Endodermal cell (in vitro differentiated cells): ENCODE measurements around the gene MTHFD2L. TPM values are rescaled to one million over a fixed set of nuclear protein-coding genes. Genes with fewer than 3 reads are reported as not detected.

Experiments used
- DNase-seq: peaks from one replicate; pipeline ENCODE4 v3.0.0-alpha.2; 2017
- H3K27ac ChIP-seq: 2 replicates; pipeline ENCODE4 v1.5.1; 2013; ENCODE audit warnings: mild to moderate bottlenecking, low read depth, low read length, moderate library complexity
- H3K27me3 ChIP-seq: 2 replicates; pipeline ENCODE4 v1.6.1; 2013; ENCODE audit warnings: mild to moderate bottlenecking, low read length, moderate library complexity; ENCODE audit not compliant: insufficient read depth, control insufficient read depth, poor library complexity, severe bottlenecking
- H3K36me3 ChIP-seq: 2 replicates; pipeline ENCODE4 v1.7.0; 2013; ENCODE audit warnings: mild to moderate bottlenecking, low read length, moderate library complexity; ENCODE audit not compliant: control insufficient read depth, insufficient read depth
- H3K4me1 ChIP-seq: one replicate; pipeline ENCODE4 v1.7.0; 2013; ENCODE audit warnings: low read length; ENCODE audit not compliant: control insufficient read depth, insufficient read depth
- H3K4me3 ChIP-seq: 2 replicates; pipeline ENCODE4 v1.5.1; 2013; ENCODE audit warnings: mild to moderate bottlenecking, low read length, moderate library complexity
- H3K9ac ChIP-seq: 2 replicates; pipeline ENCODE4 v1.6.1; 2013; ENCODE audit warnings: mild to moderate bottlenecking, low read length, moderate library complexity; ENCODE audit not compliant: poor library complexity, severe bottlenecking; ENCODE audit errors: extremely low read depth
- H3K9me3 ChIP-seq: 2 replicates; pipeline ENCODE4 v1.6.1; 2013; ENCODE audit warnings: mild to moderate bottlenecking, low read length, moderate library complexity; ENCODE audit not compliant: control insufficient read depth
- H3K27ac Mint-ChIP-seq: 2 replicates; pipeline ENCODE4 v1.8.0; 2020; ENCODE audit warnings: mixed read lengths
- H3K27me3 Mint-ChIP-seq: 2 replicates; pipeline ENCODE4 v1.8.0; 2021; ENCODE audit warnings: mild to moderate bottlenecking, mixed read lengths; ENCODE audit not compliant: insufficient read depth
- H3K36me3 Mint-ChIP-seq: 2 replicates; pipeline ENCODE4 v1.8.0; 2020; ENCODE audit warnings: low read depth, mixed read lengths
- H3K4me1 Mint-ChIP-seq: 2 replicates; pipeline ENCODE4 v1.8.0; 2020; ENCODE audit warnings: mixed read lengths
- H3K4me3 Mint-ChIP-seq: 2 replicates; pipeline ENCODE4 v1.8.0; 2020; ENCODE audit warnings: mild to moderate bottlenecking, moderate library complexity, mixed read lengths
- H3K9me3 Mint-ChIP-seq: 2 replicates; pipeline ENCODE4 v1.8.0; 2020; ENCODE audit warnings: mild to moderate bottlenecking, mixed read lengths
- WGBS, 2 experiments: methylation state at CpG; one replicate each; pipeline versions ENCODE4 v1.1.5 to v1.1.7; 2013; ENCODE audit warnings: missing lambda C conversion rate in 2 of 2, mixed read lengths in 1 of 2; ENCODE audit not compliant: insufficient coverage in 1 of 2, insufficient read length in 1 of 2; 5-methylcytosine and 5-hydroxymethylcytosine counted together
- total RNA-seq, 2 donors: library from RNA; stranded (reverse); fragmentation: NEBNext Ultra II Directional in 1 of 2; extraction: Animal tissue kit (Norgen Biotek cat#: 25700) in 1 of 2; gene quantifications; 2 replicates in 1 of 2; 3 replicates in 1 of 2; pipeline ENCODE4 v1.2.1, GENCODE V29; 2021
- TF ChIP-seq, protein P1 (sequence below): fragments of 200-600 bp; sonication (generic); conservative IDR thresholded peaks from 2 replicates; pipeline ENCODE4 v1.5.0; 2021; ENCODE audit warnings: antibody characterized with exemption, mild to moderate bottlenecking

MTHFD2L gene
- total RNA-seq, 2 donors from 2014 or later: 10.4 to 11.5 TPM

DNA sequence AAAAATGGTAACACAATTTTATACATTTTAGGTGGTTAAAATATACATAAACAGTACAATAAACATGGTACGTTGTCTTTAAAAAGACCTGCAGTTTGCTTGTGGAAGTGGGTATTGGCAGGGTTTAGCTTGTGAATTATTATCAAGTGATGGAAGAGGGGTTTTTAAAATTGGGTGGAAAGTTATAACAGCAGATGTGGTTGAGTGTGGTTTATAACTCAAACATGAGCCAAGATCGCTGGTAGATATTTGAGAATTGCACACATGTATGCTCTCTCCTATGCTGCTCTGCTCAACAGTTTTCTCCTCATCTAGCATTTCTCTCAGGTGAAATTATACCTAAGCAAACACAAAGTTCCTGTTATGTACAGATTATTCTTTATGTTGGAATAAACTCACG is 164.4 kb downstream of the MTHFD2L start:
- Mint-ChIP-seq H3K9me3 (no peaks in the 10 kb centered on the region), H3K36me3 (no peaks in the 10 kb centered on the region), H3K4me1 (peaks cover 14% of the 10 kb centered on the region), H3K27me3 (no peaks in the 10 kb centered on the region), H3K4me3 (no peak overlapping the region), H3K27ac (no peak overlapping the region)
- no peak overlapping the region for H3K9ac ChIP-seq
- no peaks in the 10 kb centered on the region for H3K36me3 ChIP-seq
- H3K9me3 ChIP-seq: no peaks in the 10 kb centered on the region
- H3K27ac ChIP-seq: no peak overlapping the region
- TF ChIP-seq, protein P1, sequence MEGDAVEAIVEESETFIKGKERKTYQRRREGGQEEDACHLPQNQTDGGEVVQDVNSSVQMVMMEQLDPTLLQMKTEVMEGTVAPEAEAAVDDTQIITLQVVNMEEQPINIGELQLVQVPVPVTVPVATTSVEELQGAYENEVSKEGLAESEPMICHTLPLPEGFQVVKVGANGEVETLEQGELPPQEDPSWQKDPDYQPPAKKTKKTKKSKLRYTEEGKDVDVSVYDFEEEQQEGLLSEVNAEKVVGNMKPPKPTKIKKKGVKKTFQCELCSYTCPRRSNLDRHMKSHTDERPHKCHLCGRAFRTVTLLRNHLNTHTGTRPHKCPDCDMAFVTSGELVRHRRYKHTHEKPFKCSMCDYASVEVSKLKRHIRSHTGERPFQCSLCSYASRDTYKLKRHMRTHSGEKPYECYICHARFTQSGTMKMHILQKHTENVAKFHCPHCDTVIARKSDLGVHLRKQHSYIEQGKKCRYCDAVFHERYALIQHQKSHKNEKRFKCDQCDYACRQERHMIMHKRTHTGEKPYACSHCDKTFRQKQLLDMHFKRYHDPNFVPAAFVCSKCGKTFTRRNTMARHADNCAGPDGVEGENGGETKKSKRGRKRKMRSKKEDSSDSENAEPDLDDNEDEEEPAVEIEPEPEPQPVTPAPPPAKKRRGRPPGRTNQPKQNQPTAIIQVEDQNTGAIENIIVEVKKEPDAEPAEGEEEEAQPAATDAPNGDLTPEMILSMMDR: no peak
- 88% methylated on average over 3 of the region's 3 CpGs; no CpG with 5 or more reads in 1 of the 2 experiments for WGBS, 2 experiments
- peaks cover 9% of the 10 kb centered on the region for H3K27me3 ChIP-seq
- no peak overlapping the region for H3K4me3 ChIP-seq
- H3K4me1 ChIP-seq: no peaks in the 10 kb centered on the region
- no peak for DNase-seq

DNA sequence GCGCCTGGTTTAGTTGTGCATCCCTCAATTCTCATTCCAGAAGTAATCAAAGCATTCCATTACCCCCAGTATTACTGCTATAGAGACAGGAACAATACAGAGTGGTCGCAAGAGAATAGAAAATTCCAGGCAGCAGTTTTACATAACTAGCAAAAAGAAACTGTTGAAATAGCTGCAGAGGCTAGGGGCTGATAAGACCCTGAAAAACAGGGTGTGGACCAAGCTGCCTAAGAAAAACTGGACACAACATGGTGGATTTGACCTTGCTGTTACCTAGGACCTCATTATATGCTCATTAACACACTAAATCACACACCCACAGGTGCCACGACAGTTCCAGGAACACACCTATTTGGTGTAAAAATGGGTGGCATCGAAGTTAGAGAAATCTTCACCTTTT is 165.7 kb downstream of the MTHFD2L start:
- H3K36me3 ChIP-seq: no peaks in the 10 kb centered on the region
- no peak for DNase-seq
- Mint-ChIP-seq H3K36me3 (no peaks in the 10 kb centered on the region), H3K4me3 (no peak overlapping the region), H3K27ac (no peak overlapping the region), H3K27me3 (no peaks in the 10 kb centered on the region), H3K4me1 (peaks cover 14% of the 10 kb centered on the region), H3K9me3 (no peaks in the 10 kb centered on the region)
- TF ChIP-seq, protein P1: no peak
- H3K4me1 ChIP-seq: no peaks in the 10 kb centered on the region
- no peak overlapping the region for H3K27ac ChIP-seq
- no peaks in the 10 kb centered on the region for H3K9me3 ChIP-seq
- 90 to 94% methylated on average over 4 of the region's 4 CpGs for whole genome bisulfite sequencing, 2 experiments
- H3K4me3 ChIP-seq: no peak overlapping the region
- peaks cover 9% of the 10 kb centered on the region for H3K27me3 ChIP-seq
- no peak overlapping the region for H3K9ac ChIP-seq

GRCh38 chr4:74324262-74324661 is 166.3 kb downstream of the MTHFD2L start:
- Mint-ChIP-seq H3K27me3 (no peaks in the 10 kb centered on the region), H3K9me3 (no peaks in the 10 kb centered on the region), H3K36me3 (no peaks in the 10 kb centered on the region), H3K27ac (no peak overlapping the region), H3K4me1 (peaks cover 14% of the 10 kb centered on the region), H3K4me3 (no peak overlapping the region)
- H3K9me3 ChIP-seq: no peaks in the 10 kb centered on the region
- peaks cover 9% of the 10 kb centered on the region for H3K27me3 ChIP-seq
- TF ChIP-seq, protein P1: no peak
- DNase-seq: no peak
- H3K9ac ChIP-seq: no peak overlapping the region
- H3K27ac ChIP-seq: no peak overlapping the region
- H3K4me1 ChIP-seq: no peaks in the 10 kb centered on the region
- no peaks in the 10 kb centered on the region for H3K36me3 ChIP-seq
- H3K4me3 ChIP-seq: no peak overlapping the region
- WGBS, 2 experiments: 72 to 88% methylated on average over 1 to 3 of the region's 3 CpGs
